ENCODE results near the gene ZNF593OS.

GRCh38 chr1:26221094-26221493, 49.5 kb upstream of the ZNF593OS start:
- TF ChIP-seq CTCF (IDR thresholded peaks at IDR 0.05; ENCODE audit: poor library complexity) (no peak), EZH2 (IDR thresholded peaks at IDR 0.05; ENCODE audit: borderline replicate concordance) (no peak)
